SU-DHL-6 (cell line): ENCODE results near the gene ZNF212.

Source experiments
- H2AFZ ChIP-seq: fragments of 200-600 bp; sonication (generic); 2 replicates; pipeline ENCODE4 v1.6.1; 2014; ENCODE audit warnings: low read depth, mild to moderate bottlenecking, moderate library complexity, mixed read lengths, antibody characterized with exemption, low read length; ENCODE audit not compliant: severe bottlenecking
- H3F3A ChIP-seq: fragments of 200-600 bp; shearing (Covaris generic); 2 replicates; pipeline ENCODE4 v1.6.0; 2016; ENCODE audit warnings: antibody characterized with exemption, mild to moderate bottlenecking; ENCODE audit not compliant: insufficient read depth
- H3K27ac ChIP-seq: fragments of 200-600 bp; sonication (generic); 2 replicates; pipeline ENCODE4 v1.5.1; 2016; ENCODE audit warnings: low read depth, mild to moderate bottlenecking, low read length, moderate library complexity, mixed read lengths
- H3K27me3 ChIP-seq: fragments of 200-600 bp; sonication (generic), shearing (Covaris generic); 2 replicates; pipeline ENCODE4 v1.6.0; 2014; ENCODE audit warnings: mild to moderate bottlenecking, low read length
- H3K36me3 ChIP-seq: fragments of 200-600 bp; sonication (generic); 2 replicates; pipeline ENCODE4 v1.6.1; 2014; ENCODE audit warnings: mild to moderate bottlenecking, low read length, mixed read lengths
- H3K4me2 ChIP-seq: fragments of 300-600, 200-600 bp; shearing (Covaris generic), sonication (generic); 2 replicates; pipeline ENCODE4 v1.6.0; 2014; ENCODE audit warnings: low read length, low read depth, mild to moderate bottlenecking; ENCODE audit not compliant: poor library complexity, severe bottlenecking
- H3K4me3 ChIP-seq: fragments of 200-600 bp; sonication (generic); 2 replicates; pipeline ENCODE4 v1.5.1; 2014; ENCODE audit warnings: antibody characterized with exemption, low read length, mild to moderate bottlenecking, mixed read lengths; ENCODE audit not compliant: insufficient read depth, poor library complexity, severe bottlenecking
- H3K79me2 ChIP-seq: fragments of 200-600 bp; sonication (generic); 2 replicates; pipeline ENCODE4 v1.6.1; 2014; ENCODE audit warnings: mild to moderate bottlenecking, low read length, moderate library complexity; ENCODE audit not compliant: insufficient read depth
- H3K9ac ChIP-seq: fragments of 200-600 bp; sonication (generic); 2 replicates; pipeline ENCODE4 v1.7.0; 2014; ENCODE audit warnings: mild to moderate bottlenecking, low read length
- H3K9me2 ChIP-seq: fragments of 200-600 bp; sonication (generic); replicated peaks from 2 replicates; pipeline ENCODE4 v1.6.1; 2014; ENCODE audit warnings: low read length; ENCODE audit not compliant: insufficient read depth
- H3K9me3 ChIP-seq: fragments of 200-600 bp; sonication (generic); 2 replicates; pipeline ENCODE4 v1.6.1; 2014; ENCODE audit warnings: low read length, mixed read lengths; ENCODE audit not compliant: insufficient read depth
- H4K20me1 ChIP-seq: fragments of 200-600 bp; sonication (generic); 2 replicates; pipeline ENCODE4 v1.6.1; 2014; ENCODE audit warnings: low read depth, mild to moderate bottlenecking, antibody characterized with exemption, low read length, moderate library complexity, mixed read lengths
- CTCF ChIP-seq: fragments of 200-600 bp; sonication (generic); IDR thresholded peaks from one replicate; pipeline ENCODE4 v1.5.1; 2017; ENCODE audit warnings: antibody characterized with exemption, mild to moderate bottlenecking, low read length, moderate library complexity; ENCODE audit not compliant: insufficient read depth, poor library complexity, severe bottlenecking
- EZH2phosphoT487 ChIP-seq: fragments of 200-600 bp; sonication (generic), shearing (Covaris generic); conservative IDR thresholded peaks from 2 replicates; pipeline ENCODE4 v1.6.1; 2018; ENCODE audit warnings: mild to moderate bottlenecking, antibody characterized with exemption, low read length, moderate library complexity, mixed read lengths

The ZNF212 gene

GRCh38 chr7:149297034-149297755, 57.7 kb downstream of the ZNF212 start:
- no peak overlapping the region for H3K4me3 ChIP-seq
- H3K4me2 ChIP-seq, result no peak overlapping the region
- no peak overlapping the region for H2AFZ ChIP-seq
- H3K79me2 ChIP-seq, result no peaks in the 10 kb centered on the region
- H3K27me3 ChIP-seq, result no peaks in the 10 kb centered on the region
- no peaks in the 10 kb centered on the region for H3K9me3 ChIP-seq
- no peaks in the 10 kb centered on the region for H3F3A ChIP-seq
- H3K27ac ChIP-seq, result no peak overlapping the region
- H3K9ac ChIP-seq, result no peak overlapping the region
- TF ChIP-seq CTCF, result no peak
- no peak for TF ChIP-seq EZH2phosphoT487
- no peaks in the 10 kb centered on the region for H3K9me2 ChIP-seq
- H4K20me1 ChIP-seq, result no peaks in the 10 kb centered on the region
- no peaks in the 10 kb centered on the region for H3K36me3 ChIP-seq

- no peaks in the 10 kb centered on the region for H3K9me2 ChIP-seq
- H4K20me1 ChIP-seq, result no peaks in the 10 kb centered on the region
- no peaks in the 10 kb centered on the region for H3K36me3 ChIP-seq
- H2AFZ ChIP-seq, result no peak overlapping the region
- no peak overlapping the region for H3K9ac ChIP-seq
- no peaks in the 10 kb centered on the region for H3K79me2 ChIP-seq
- no peak overlapping the region for H3K27ac ChIP-seq
- no peak for TF ChIP-seq EZH2phosphoT487
- TF ChIP-seq CTCF, result no peak
- H3K27me3 ChIP-seq, result no peaks in the 10 kb centered on the region
- H3K9me3 ChIP-seq, result no peaks in the 10 kb centered on the region
- no peak overlapping the region for H3K4me2 ChIP-seq
- H3K4me3 ChIP-seq, result no peak overlapping the region
- H3F3A ChIP-seq, result no peaks in the 10 kb centered on the region
Observed at GRCh38 chr7:149300620-149301285, 61.3 kb downstream of the ZNF212 start.

GRCh38 chr7:149302222-149302621, 62.8 kb downstream of the ZNF212 start:
- Histone ChIP-seq H2AFZ (no peak overlapping the region), H3F3A (no peaks in the 10 kb centered on the region), H4K20me1 (no peaks in the 10 kb centered on the region), H3K27me3 (no peaks in the 10 kb centered on the region), H3K79me2 (no peaks in the 10 kb centered on the region), H3K9ac (no peak overlapping the region), H3K4me3 (no peak overlapping the region), H3K9me3 (no peaks in the 10 kb centered on the region), H3K27ac (no peak overlapping the region), H3K36me3 (no peaks in the 10 kb centered on the region), H3K4me2 (no peak overlapping the region), H3K9me2 (no peaks in the 10 kb centered on the region)
- TF ChIP-seq EZH2phosphoT487 (no peak), CTCF (no peak)
